Fibroblast of lung (primary cell): ENCODE data around the gene HMCN2.

Experiments used
- EZH2 ChIP-seq: IDR thresholded peaks from 2 replicates; pipeline ENCODE4 v1.5.1; 2012; ENCODE audit warnings: low read length, control low read depth, mild to moderate bottlenecking; ENCODE audit errors: missing control alignments
- TF ChIP-seq, protein P1 (sequence below), 2 donors: IDR thresholded peaks in 1 of 2; conservative IDR thresholded peaks in 1 of 2; 1 replicate in 1 of 2; 2 replicates in 1 of 2; pipeline ENCODE4 v1.5.1; 2011 to 2012; ENCODE audit warnings: low read length in 2 of 2, control low read depth in 1 of 2, inconsistent platforms in 1 of 2, low read depth in 1 of 2, mild to moderate bottlenecking in 1 of 2

DNA sequence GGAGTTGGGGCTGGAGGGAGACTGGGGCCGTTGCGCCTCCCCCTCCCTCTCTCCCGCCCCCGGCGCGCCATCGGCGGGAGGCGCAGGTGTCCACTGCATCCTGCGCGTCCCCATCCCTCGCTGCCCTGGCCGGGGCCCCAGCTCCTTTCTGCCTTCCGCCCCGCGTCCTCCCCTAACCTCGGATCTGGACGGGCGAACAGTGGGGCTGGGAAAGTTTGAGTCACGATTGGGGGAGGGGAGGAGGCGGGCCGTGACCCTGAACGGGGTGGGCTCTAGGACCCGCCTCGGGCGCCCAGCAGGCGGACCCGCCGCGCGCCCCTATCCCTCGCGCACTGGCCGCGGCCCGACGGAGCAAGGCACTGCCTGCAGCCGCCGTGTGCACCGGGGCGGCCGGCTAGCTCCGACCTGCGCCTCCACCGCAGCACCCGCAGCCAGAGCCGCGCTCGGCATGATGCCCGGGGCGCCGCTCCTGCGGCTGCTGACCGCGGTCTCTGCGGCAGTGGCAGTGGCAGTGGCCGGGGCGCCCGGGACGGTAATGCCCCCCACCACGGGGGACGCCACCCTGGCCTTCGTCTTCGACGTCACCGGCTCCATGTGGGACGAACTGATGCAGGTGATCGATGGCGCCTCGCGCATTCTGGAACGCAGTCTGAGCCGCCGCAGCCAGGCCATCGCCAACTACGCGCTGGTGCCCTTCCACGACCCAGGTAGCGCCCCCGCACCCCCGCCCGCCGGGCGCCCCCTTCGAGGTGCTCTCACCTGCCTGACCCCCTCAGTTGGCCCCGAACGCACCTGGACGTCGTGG lies at the start of gene HMCN2:
- TF ChIP-seq, protein P1, sequence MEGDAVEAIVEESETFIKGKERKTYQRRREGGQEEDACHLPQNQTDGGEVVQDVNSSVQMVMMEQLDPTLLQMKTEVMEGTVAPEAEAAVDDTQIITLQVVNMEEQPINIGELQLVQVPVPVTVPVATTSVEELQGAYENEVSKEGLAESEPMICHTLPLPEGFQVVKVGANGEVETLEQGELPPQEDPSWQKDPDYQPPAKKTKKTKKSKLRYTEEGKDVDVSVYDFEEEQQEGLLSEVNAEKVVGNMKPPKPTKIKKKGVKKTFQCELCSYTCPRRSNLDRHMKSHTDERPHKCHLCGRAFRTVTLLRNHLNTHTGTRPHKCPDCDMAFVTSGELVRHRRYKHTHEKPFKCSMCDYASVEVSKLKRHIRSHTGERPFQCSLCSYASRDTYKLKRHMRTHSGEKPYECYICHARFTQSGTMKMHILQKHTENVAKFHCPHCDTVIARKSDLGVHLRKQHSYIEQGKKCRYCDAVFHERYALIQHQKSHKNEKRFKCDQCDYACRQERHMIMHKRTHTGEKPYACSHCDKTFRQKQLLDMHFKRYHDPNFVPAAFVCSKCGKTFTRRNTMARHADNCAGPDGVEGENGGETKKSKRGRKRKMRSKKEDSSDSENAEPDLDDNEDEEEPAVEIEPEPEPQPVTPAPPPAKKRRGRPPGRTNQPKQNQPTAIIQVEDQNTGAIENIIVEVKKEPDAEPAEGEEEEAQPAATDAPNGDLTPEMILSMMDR (conservative IDR thresholded peaks at IDR 0.05 in 1 of 2, IDR thresholded peaks at IDR 0.05 in 1 of 2; ENCODE audit: low read depth in 1 of 2, low read length in 2 of 2), result no peak
- peak; percentile 65 for TF ChIP-seq EZH2
